ENCODE measurements around the gene EPG5. TPM values are rescaled to one million over a fixed set of nuclear protein-coding genes. Genes with fewer than 3 reads are reported as not detected.

The EPG5 gene
- polyA plus RNA-seq, 1 of the 3 experiments (the other 2 are of a cell fraction) = 13.6 TPM

DNA sequence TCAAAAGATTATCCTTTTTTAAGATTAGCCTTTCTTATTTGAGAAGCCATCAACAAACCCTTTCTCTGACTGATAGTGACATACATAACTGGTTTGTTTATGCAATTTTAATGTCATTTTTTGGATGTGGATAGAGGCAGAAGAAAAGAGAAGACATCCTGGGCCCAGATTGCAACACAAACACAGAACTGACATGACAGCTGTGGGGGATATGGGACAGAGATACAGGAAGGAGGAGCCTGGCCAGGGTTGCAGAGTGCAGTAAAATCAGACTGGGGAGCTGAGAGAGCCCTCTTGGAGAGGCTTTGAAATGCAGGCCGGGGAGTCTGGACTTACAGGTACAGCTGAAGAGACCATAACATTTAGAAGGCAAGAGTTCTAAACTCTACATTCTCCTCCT is 76.5 kb downstream of the EPG5 start:
- peaks cover 16% of the 10 kb centered on the region; the same call in 1 of the 2 replicates for H3K79me2 ChIP-seq (ENCODE audit: insufficient read depth)
- peaks cover 10% of the 10 kb centered on the region for H3F3A ChIP-seq (replicated peaks; ENCODE audit: insufficient read depth)
- no peaks in the 10 kb centered on the region for H3K4me1 ChIP-seq (ENCODE audit: control insufficient read depth in 1 of 2, insufficient read depth in 2 of 2, low read depth in 1 of 2, low read length in 1 of 2)
- WGBS (ENCODE audit: low lambda C conversion rate) = 100% methylated on average over 1 of the region's 1 CpG
- CTCF ChIA-PET = interaction anchor here (1.2 kb wide), 1 partner anchor 11 kb away, joined by 4 read pairs; no protein-coding TSS in a partner anchor
- peaks cover 61 to 73% of the 10 kb centered on the region in 2 experiments for H3K36me3 ChIP-seq (replicated peaks in 1 of 2; ENCODE audit: control insufficient read depth in 1 of 2, insufficient read depth in 2 of 2, low read length in 1 of 2)
- H3K9me2 ChIP-seq = no peaks in the 10 kb centered on the region
- H3K9ac ChIP-seq = no peak overlapping the region
- H3K4me2 ChIP-seq = no peak overlapping the region
- H4K20me1 ChIP-seq (ENCODE audit: insufficient read depth) = no peaks in the 10 kb centered on the region
- no peaks in the 10 kb centered on the region for H3K9me3 ChIP-seq
- no peak for DNase-seq
- H3K4me3 ChIP-seq (ENCODE audit: low read depth in 2 of 2, low read length in 1 of 2) = no peak overlapping the region
- POLR2A ChIA-PET = no interaction called here
- no peak overlapping the region for H3K27ac ChIP-seq (ENCODE audit: low read depth in 2 of 2, low read length in 1 of 2)
- no peaks in the 10 kb centered on the region for H3K27me3 ChIP-seq (ENCODE audit: insufficient read depth)
- H2AFZ ChIP-seq (ENCODE audit: low read depth) = no peak overlapping the region
- TF ChIP-seq NFIC (IDR thresholded peaks at IDR 0.05; ENCODE audit: borderline replicate concordance) (no peak), FOXJ3 (CRISPR knock-in tag; IDR thresholded peaks at IDR 0.05) (no peak), YY1 (IDR thresholded peaks at IDR 0.05; ENCODE audit: low read depth) (no peak), TEAD4 (IDR thresholded peaks at IDR 0.05; ENCODE audit: borderline replicate concordance, insufficient read depth) (no peak), SIN3A (IDR thresholded peaks at IDR 0.05; ENCODE audit: borderline replicate concordance, low read depth, low read length) (no peak), RXRA (IDR thresholded peaks at IDR 0.05; ENCODE audit: borderline replicate concordance, low read depth) (no peak), POLR2AphosphoS5 (IDR thresholded peaks at IDR 0.05; ENCODE audit: low read depth, low read length) (no peak), MEF2A (IDR thresholded peaks at IDR 0.05; ENCODE audit: borderline replicate concordance, low read depth) (no peak), RAD21 (IDR thresholded peaks at IDR 0.05; ENCODE audit: low read length) (no peak), ELF1 (IDR thresholded peaks at IDR 0.05) (no peak), EP300 (IDR thresholded peaks at IDR 0.05; ENCODE audit: borderline replicate concordance in 1 of 2, low read depth in 1 of 2, low read length in 1 of 2) (no peak), SMC3 (IDR thresholded peaks at IDR 0.05; ENCODE audit: low read depth, low read length) (no peak), CHD2 (IDR thresholded peaks at IDR 0.05; ENCODE audit: low read length, partially characterized antibody) (no peak), FOSL2 (IDR thresholded peaks at IDR 0.05; ENCODE audit: borderline replicate concordance, low read depth) (no peak)
- TF ChIP-seq, protein P1, sequence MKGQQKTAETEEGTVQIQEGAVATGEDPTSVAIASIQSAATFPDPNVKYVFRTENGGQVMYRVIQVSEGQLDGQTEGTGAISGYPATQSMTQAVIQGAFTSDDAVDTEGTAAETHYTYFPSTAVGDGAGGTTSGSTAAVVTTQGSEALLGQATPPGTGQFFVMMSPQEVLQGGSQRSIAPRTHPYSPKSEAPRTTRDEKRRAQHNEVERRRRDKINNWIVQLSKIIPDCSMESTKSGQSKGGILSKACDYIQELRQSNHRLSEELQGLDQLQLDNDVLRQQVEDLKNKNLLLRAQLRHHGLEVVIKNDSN (IDR thresholded peaks at IDR 0.05; ENCODE audit: borderline replicate concordance, low read depth) = no peak
- TF ChIP-seq, protein P2, sequence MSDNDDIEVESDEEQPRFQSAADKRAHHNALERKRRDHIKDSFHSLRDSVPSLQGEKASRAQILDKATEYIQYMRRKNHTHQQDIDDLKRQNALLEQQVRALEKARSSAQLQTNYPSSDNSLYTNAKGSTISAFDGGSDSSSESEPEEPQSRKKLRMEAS (IDR thresholded peaks at IDR 0.05; ENCODE audit: low read depth) = no peak
- TF ChIP-seq, protein P3, sequence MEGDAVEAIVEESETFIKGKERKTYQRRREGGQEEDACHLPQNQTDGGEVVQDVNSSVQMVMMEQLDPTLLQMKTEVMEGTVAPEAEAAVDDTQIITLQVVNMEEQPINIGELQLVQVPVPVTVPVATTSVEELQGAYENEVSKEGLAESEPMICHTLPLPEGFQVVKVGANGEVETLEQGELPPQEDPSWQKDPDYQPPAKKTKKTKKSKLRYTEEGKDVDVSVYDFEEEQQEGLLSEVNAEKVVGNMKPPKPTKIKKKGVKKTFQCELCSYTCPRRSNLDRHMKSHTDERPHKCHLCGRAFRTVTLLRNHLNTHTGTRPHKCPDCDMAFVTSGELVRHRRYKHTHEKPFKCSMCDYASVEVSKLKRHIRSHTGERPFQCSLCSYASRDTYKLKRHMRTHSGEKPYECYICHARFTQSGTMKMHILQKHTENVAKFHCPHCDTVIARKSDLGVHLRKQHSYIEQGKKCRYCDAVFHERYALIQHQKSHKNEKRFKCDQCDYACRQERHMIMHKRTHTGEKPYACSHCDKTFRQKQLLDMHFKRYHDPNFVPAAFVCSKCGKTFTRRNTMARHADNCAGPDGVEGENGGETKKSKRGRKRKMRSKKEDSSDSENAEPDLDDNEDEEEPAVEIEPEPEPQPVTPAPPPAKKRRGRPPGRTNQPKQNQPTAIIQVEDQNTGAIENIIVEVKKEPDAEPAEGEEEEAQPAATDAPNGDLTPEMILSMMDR (IDR thresholded peaks at IDR 0.05) = no peak
- TF ChIP-seq, protein P4, sequence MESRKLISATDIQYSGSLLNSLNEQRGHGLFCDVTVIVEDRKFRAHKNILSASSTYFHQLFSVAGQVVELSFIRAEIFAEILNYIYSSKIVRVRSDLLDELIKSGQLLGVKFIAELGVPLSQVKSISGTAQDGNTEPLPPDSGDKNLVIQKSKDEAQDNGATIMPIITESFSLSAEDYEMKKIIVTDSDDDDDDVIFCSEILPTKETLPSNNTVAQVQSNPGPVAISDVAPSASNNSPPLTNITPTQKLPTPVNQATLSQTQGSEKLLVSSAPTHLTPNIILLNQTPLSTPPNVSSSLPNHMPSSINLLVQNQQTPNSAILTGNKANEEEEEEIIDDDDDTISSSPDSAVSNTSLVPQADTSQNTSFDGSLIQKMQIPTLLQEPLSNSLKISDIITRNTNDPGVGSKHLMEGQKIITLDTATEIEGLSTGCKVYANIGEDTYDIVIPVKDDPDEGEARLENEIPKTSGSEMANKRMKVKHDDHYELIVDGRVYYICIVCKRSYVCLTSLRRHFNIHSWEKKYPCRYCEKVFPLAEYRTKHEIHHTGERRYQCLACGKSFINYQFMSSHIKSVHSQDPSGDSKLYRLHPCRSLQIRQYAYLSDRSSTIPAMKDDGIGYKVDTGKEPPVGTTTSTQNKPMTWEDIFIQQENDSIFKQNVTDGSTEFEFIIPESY (IDR thresholded peaks at IDR 0.05; ENCODE audit: borderline replicate concordance, low read depth) = no peak
- TF ChIP-seq, protein P5, sequence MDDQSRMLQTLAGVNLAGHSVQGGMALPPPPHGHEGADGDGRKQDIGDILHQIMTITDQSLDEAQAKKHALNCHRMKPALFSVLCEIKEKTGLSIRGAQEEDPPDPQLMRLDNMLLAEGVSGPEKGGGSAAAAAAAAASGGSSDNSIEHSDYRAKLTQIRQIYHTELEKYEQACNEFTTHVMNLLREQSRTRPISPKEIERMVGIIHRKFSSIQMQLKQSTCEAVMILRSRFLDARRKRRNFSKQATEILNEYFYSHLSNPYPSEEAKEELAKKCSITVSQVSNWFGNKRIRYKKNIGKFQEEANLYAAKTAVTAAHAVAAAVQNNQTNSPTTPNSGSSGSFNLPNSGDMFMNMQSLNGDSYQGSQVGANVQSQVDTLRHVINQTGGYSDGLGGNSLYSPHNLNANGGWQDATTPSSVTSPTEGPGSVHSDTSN (IDR thresholded peaks at IDR 0.05) = no peak
- TF ChIP-seq, protein P6, sequence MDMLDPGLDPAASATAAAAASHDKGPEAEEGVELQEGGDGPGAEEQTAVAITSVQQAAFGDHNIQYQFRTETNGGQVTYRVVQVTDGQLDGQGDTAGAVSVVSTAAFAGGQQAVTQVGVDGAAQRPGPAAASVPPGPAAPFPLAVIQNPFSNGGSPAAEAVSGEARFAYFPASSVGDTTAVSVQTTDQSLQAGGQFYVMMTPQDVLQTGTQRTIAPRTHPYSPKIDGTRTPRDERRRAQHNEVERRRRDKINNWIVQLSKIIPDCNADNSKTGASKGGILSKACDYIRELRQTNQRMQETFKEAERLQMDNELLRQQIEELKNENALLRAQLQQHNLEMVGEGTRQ (IDR thresholded peaks at IDR 0.05; ENCODE audit: borderline replicate concordance, low read depth, low read length) = no peak

Data from SK-N-SH (cell line).